ENCODE results near the gene ZNF516.

ZNF516 gene

DNA sequence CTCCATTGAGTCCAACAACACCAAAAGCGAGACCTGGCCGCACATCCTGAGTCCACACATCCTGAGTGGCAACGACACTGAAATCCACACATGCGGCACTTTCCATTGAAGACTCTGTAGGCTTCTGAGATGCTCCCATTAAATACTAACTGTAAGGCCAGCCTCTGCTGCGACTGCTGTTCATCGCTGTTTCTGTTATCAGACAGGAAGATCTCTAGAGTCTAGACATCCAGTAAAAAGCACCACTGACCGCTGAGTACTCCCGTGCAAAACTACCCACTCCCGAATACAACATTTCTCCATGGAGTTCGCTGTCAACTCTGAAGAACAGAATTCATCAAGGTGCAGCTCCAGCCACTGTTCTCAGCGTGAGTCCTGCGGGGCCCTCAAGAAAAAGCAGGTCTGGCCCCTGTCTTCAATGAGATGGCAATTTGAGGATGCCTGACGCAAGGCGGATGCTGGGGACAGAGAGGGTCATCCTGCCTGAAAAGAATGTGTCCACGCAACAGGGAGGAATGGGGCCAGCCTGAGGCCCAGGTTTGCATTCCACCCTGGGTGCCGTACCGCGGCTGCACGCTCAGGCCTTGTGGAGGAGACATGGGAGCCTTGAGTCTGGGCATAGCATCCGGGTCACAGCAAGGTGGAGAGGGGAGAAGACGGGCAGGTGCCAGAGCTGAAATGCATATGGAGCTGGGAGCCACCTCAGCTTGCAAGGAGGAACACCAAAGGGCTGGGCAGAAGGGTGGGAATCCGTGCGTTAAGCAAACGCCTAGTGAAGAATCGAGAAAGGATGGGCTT is 61.9 kb downstream of the ZNF516 start:
- TF ChIP-seq CTCF (IDR thresholded peaks at IDR 0.05; ENCODE audit: control insufficient read depth, insufficient read depth, low read depth, low read length, missing control alignments) = no peak
- DNase-seq (ENCODE audit: low read depth) = no peak
- H3K4me3 ChIP-seq (ENCODE audit: control insufficient read depth, low read depth, low read length) = no peak overlapping the region

- no peak for DNase-seq (ENCODE audit: low read depth)
- no peak overlapping the region for H3K4me3 ChIP-seq (ENCODE audit: control insufficient read depth, low read depth, low read length)
- TF ChIP-seq CTCF (IDR thresholded peaks at IDR 0.05; ENCODE audit: control insufficient read depth, insufficient read depth, low read depth, low read length, missing control alignments) = no peak
Observed at GRCh38 chr18:76432274-76432755, 62.7 kb downstream of the ZNF516 start.

- no peak overlapping the region for H3K4me3 ChIP-seq (ENCODE audit: control insufficient read depth, low read depth, low read length)
- no peak for TF ChIP-seq CTCF (IDR thresholded peaks at IDR 0.05; ENCODE audit: control insufficient read depth, insufficient read depth, low read depth, low read length, missing control alignments)
- DNase-seq (ENCODE audit: low read depth) = no peak
Observed at GRCh38 chr18:76431437-76432273, 63.4 kb downstream of the ZNF516 start.

GRCh38 chr18:76430636-76431035 is 64.4 kb downstream of the ZNF516 start:
- TF ChIP-seq CTCF (IDR thresholded peaks at IDR 0.05; ENCODE audit: control insufficient read depth, insufficient read depth, low read depth, low read length, missing control alignments) = no peak
- DNase-seq (ENCODE audit: low read depth) = no peak
- H3K4me3 ChIP-seq (ENCODE audit: control insufficient read depth, low read depth, low read length) = no peak overlapping the region

- no peak overlapping the region for H3K4me3 ChIP-seq (ENCODE audit: control insufficient read depth, low read depth, low read length)
- no peak for TF ChIP-seq CTCF (IDR thresholded peaks at IDR 0.05; ENCODE audit: control insufficient read depth, insufficient read depth, low read depth, low read length, missing control alignments)
Observed at GRCh38 chr18:76429262-76430126, 65.5 kb downstream of the ZNF516 start.

More at GRCh38 chr18:76429262-76430126, 65.5 kb downstream of the ZNF516 start:
- DNase-seq (ENCODE audit: low read depth) = no peak
